ENCODE measurements around the gene CALHM5. TPM values are rescaled to one million over a fixed set of nuclear protein-coding genes. Genes with fewer than 3 reads are reported as not detected.

CALHM5 gene
- total RNA-seq, 1 donor from 2014 or later, result 1.8 TPM

GRCh38 chr6:116562614-116563013 is 51.2 kb downstream of the CALHM5 start:
- Histone ChIP-seq H3K9ac (ENCODE audit: low read length) (no peak overlapping the region), H3K4me1 (ENCODE audit: insufficient read depth, low read length) (peaks cover 15% of the 10 kb centered on the region), H4K20me1 (ENCODE audit: insufficient read depth, low read length) (no peaks in the 10 kb centered on the region), H3K4me3 (ENCODE audit: insufficient read depth, low read depth, low read length) (no peak overlapping the region), H3K27me3 (ENCODE audit: insufficient read depth, low read length) (no peaks in the 10 kb centered on the region), H3K4me2 (ENCODE audit: low read length) (no peak overlapping the region), H3K36me3 (ENCODE audit: insufficient read depth, low read length) (no peaks in the 10 kb centered on the region), H3K27ac (ENCODE audit: low read depth, low read length) (no peak overlapping the region), H3K79me2 (ENCODE audit: insufficient read depth, low read length) (no peaks in the 10 kb centered on the region), H2AFZ (ENCODE audit: low read depth, low read length) (peak overlapping the region; percentile 3), H3K9me3 (ENCODE audit: insufficient read depth, low read depth, low read length) (no peaks in the 10 kb centered on the region)
- no peaks in the 10 kb centered on the region for H3K36me3 Mint-ChIP-seq (ENCODE audit: low read depth, unreplicated experiment)
- no peak for DNase-seq (ENCODE audit: low read depth)
- H3K4me1 Mint-ChIP-seq (ENCODE audit: low read depth, unreplicated experiment), result peaks cover 8% of the 10 kb centered on the region
- TF ChIP-seq CTCF (IDR thresholded peaks at IDR 0.05; ENCODE audit: insufficient read depth, low read depth, low read length), result no peak
- no peak for TF ChIP-seq EZH2 (IDR thresholded peaks at IDR 0.05; ENCODE audit: insufficient read depth, low read length)
- peaks cover 3% of the 10 kb centered on the region for H3K27me3 Mint-ChIP-seq (ENCODE audit: low read depth, unreplicated experiment)
- H3K9me3 Mint-ChIP-seq (ENCODE audit: unreplicated experiment), result no peaks in the 10 kb centered on the region
- H3K27ac Mint-ChIP-seq (ENCODE audit: unreplicated experiment), result peak overlapping the region; percentile 61
- H3K4me3 Mint-ChIP-seq (ENCODE audit: unreplicated experiment), result no peak overlapping the region
- no peak for FAIRE-seq

GRCh38 chr6:116563830-116564229 is 52.4 kb downstream of the CALHM5 start:
- Histone ChIP-seq H3K4me3 (ENCODE audit: insufficient read depth, low read depth, low read length) (no peak overlapping the region), H3K79me2 (ENCODE audit: insufficient read depth, low read length) (no peaks in the 10 kb centered on the region), H3K4me1 (ENCODE audit: insufficient read depth, low read length) (peaks cover 10% of the 10 kb centered on the region), H3K4me2 (ENCODE audit: low read length) (peak overlapping the region; percentile 77), H3K27me3 (ENCODE audit: insufficient read depth, low read length) (no peaks in the 10 kb centered on the region), H3K9me3 (ENCODE audit: insufficient read depth, low read depth, low read length) (no peaks in the 10 kb centered on the region), H3K36me3 (ENCODE audit: insufficient read depth, low read length) (no peaks in the 10 kb centered on the region), H4K20me1 (ENCODE audit: insufficient read depth, low read length) (no peaks in the 10 kb centered on the region), H3K9ac (ENCODE audit: low read length) (no peak overlapping the region), H3K27ac (ENCODE audit: low read depth, low read length) (no peak overlapping the region), H2AFZ (ENCODE audit: low read depth, low read length) (peak overlapping the region; percentile 1)
- H3K4me3 Mint-ChIP-seq (ENCODE audit: unreplicated experiment), result peak overlapping the region; percentile 1
- no peak overlapping the region for H3K27ac Mint-ChIP-seq (ENCODE audit: unreplicated experiment)
- TF ChIP-seq CTCF (IDR thresholded peaks at IDR 0.05; ENCODE audit: insufficient read depth, low read depth, low read length) (no peak), EZH2 (IDR thresholded peaks at IDR 0.05; ENCODE audit: insufficient read depth, low read length) (no peak)
- H3K9me3 Mint-ChIP-seq (ENCODE audit: unreplicated experiment), result no peaks in the 10 kb centered on the region
- H3K36me3 Mint-ChIP-seq (ENCODE audit: low read depth, unreplicated experiment), result no peaks in the 10 kb centered on the region
- FAIRE-seq (no peak), DNase-seq (ENCODE audit: low read depth) (no peak)
- H3K27me3 Mint-ChIP-seq (ENCODE audit: low read depth, unreplicated experiment), result peaks cover 3% of the 10 kb centered on the region
- H3K4me1 Mint-ChIP-seq (ENCODE audit: low read depth, unreplicated experiment), result peaks cover 7% of the 10 kb centered on the region

- peaks cover 7% of the 10 kb centered on the region for H3K4me1 Mint-ChIP-seq (ENCODE audit: low read depth, unreplicated experiment)
- Histone ChIP-seq H3K9me3 (ENCODE audit: insufficient read depth, low read depth, low read length) (no peaks in the 10 kb centered on the region), H2AFZ (ENCODE audit: low read depth, low read length) (peak overlapping the region; percentile 1), H3K9ac (ENCODE audit: low read length) (no peak overlapping the region), H3K79me2 (ENCODE audit: insufficient read depth, low read length) (no peaks in the 10 kb centered on the region), H4K20me1 (ENCODE audit: insufficient read depth, low read length) (no peaks in the 10 kb centered on the region), H3K27me3 (ENCODE audit: insufficient read depth, low read length) (no peaks in the 10 kb centered on the region), H3K36me3 (ENCODE audit: insufficient read depth, low read length) (no peaks in the 10 kb centered on the region), H3K4me3 (ENCODE audit: insufficient read depth, low read depth, low read length) (no peak overlapping the region), H3K4me1 (ENCODE audit: insufficient read depth, low read length) (peaks cover 10% of the 10 kb centered on the region), H3K27ac (ENCODE audit: low read depth, low read length) (peak overlapping the region; percentile 37), H3K4me2 (ENCODE audit: low read length) (peak overlapping the region; percentile 77)
- FAIRE-seq (no peak), DNase-seq (ENCODE audit: low read depth) (peak; percentile 82)
- no peak overlapping the region for H3K27ac Mint-ChIP-seq (ENCODE audit: unreplicated experiment)
- no peaks in the 10 kb centered on the region for H3K9me3 Mint-ChIP-seq (ENCODE audit: unreplicated experiment)
- H3K4me3 Mint-ChIP-seq (ENCODE audit: unreplicated experiment), result peak overlapping the region; percentile 1
- peaks cover 3% of the 10 kb centered on the region for H3K27me3 Mint-ChIP-seq (ENCODE audit: low read depth, unreplicated experiment)
- no peaks in the 10 kb centered on the region for H3K36me3 Mint-ChIP-seq (ENCODE audit: low read depth, unreplicated experiment)
- no peak for TF ChIP-seq EZH2 (IDR thresholded peaks at IDR 0.05; ENCODE audit: insufficient read depth, low read length)
- no peak for TF ChIP-seq CTCF (IDR thresholded peaks at IDR 0.05; ENCODE audit: insufficient read depth, low read depth, low read length)
Observed at GRCh38 chr6:116564311-116564710, 52.9 kb downstream of the CALHM5 start.
